ENCODE data around the gene SPATS2L. TPM values are rescaled to one million over a fixed set of nuclear protein-coding genes. Genes with fewer than 3 reads are reported as not detected.

Gene SPATS2L
- total RNA-seq, 1 experiment from 2014 or later, result 47.3 TPM

- no peak overlapping the region for H3K4me3 Mint-ChIP-seq
- no peak overlapping the region for H4K91ac ChIP-seq (ENCODE audit: insufficient read length, low read depth, low read length)
- no peaks in the 10 kb centered on the region for H3K23me2 ChIP-seq (ENCODE audit: insufficient read length, low read depth, low read length, poor library complexity, severe bottlenecking)
- no peak overlapping the region for H3T11ph ChIP-seq (ENCODE audit: low read length)
- no peak overlapping the region for H3K4me2 ChIP-seq (ENCODE audit: insufficient read depth, insufficient read length, low read length)
- H2BK15ac ChIP-seq (ENCODE audit: low read depth, low read length), result no peak overlapping the region
- H3K36me3 Mint-ChIP-seq (ENCODE audit: insufficient read depth in 1 of 3, low read depth in 3 of 3), result peaks cover 10 to 32% (median 16%) of the 10 kb centered on the region in 3 experiments; a peak in 6 of 7 replicates
- no peak overlapping the region for H3K14ac ChIP-seq (ENCODE audit: insufficient read depth, low read length)
- no peak overlapping the region for H3K56ac ChIP-seq (ENCODE audit: insufficient read length, low read depth, low read length)
- no peak overlapping the region for H2BK20ac ChIP-seq (ENCODE audit: low read depth, low read length, poor library complexity, severe bottlenecking)
- H2BK5ac ChIP-seq (ENCODE audit: insufficient read length, low read length), result no peak overlapping the region
- no peaks in the 10 kb centered on the region for H3K27me3 Mint-ChIP-seq (ENCODE audit: low read depth)
- no peak overlapping the region for H3K27ac ChIP-seq (ENCODE audit: insufficient read length, low read depth, low read length)
- H3K27ac Mint-ChIP-seq, result peak overlapping the region in 1 of 3 experiments; percentile 76; a peak in 1 of 7 replicates
- H3K4me1 Mint-ChIP-seq, result peaks cover 9 to 16% of the 10 kb centered on the region in 2 experiments
- no peak overlapping the region for H3K9ac ChIP-seq (ENCODE audit: extremely low read depth, insufficient read length, low read length)
- H3K4me1 ChIP-seq (ENCODE audit: insufficient read depth, low read length), result peaks cover 4% of the 10 kb centered on the region; the same call in 1 of the 2 replicates
- no peaks in the 10 kb centered on the region for H3K79me1 ChIP-seq (ENCODE audit: insufficient read depth, low read depth, low read length, poor library complexity, severe bottlenecking)
- H3K27me3 ChIP-seq (ENCODE audit: insufficient read depth, low read length), result no peaks in the 10 kb centered on the region
- no peak overlapping the region for H3K4ac ChIP-seq (ENCODE audit: low read depth, low read length)
- H2BK120ac ChIP-seq (ENCODE audit: low read depth, low read length, poor library complexity, severe bottlenecking), result no peak overlapping the region
- no peak overlapping the region for H2BK12ac ChIP-seq (ENCODE audit: insufficient read length, low read depth, low read length)
- no peak overlapping the region for H3K18ac ChIP-seq (ENCODE audit: insufficient read length, low read depth, low read length)
- H4K8ac ChIP-seq (replicated peaks; ENCODE audit: insufficient read length, low read depth, low read length), result no peak overlapping the region
- no peak overlapping the region for H2AK5ac ChIP-seq (ENCODE audit: insufficient read length, low read length)
- WGBS (ENCODE audit: extremely low coverage, insufficient read length, low lambda C conversion rate), result no CpG with 5 or more reads among the region's 2 CpGs
- no peak for DNase-seq
- no peak overlapping the region for H4K5ac ChIP-seq (ENCODE audit: insufficient read length, low read depth, low read length)
- H3K9me3 ChIP-seq (ENCODE audit: control insufficient read depth, low read depth, low read length), result no peaks in the 10 kb centered on the region
- H2AFZ ChIP-seq (ENCODE audit: low read length), result no peak overlapping the region
- no peaks in the 10 kb centered on the region for H4K20me1 ChIP-seq (ENCODE audit: control insufficient read depth, insufficient read depth, insufficient read length)
- H3K79me2 ChIP-seq (ENCODE audit: insufficient read depth, low read length), result no peaks in the 10 kb centered on the region; the same call in 1 of the 2 replicates
- no peak overlapping the region for H3K23ac ChIP-seq (ENCODE audit: insufficient read length, low read depth, low read length)
- no peak for TF ChIP-seq CTCF (conservative IDR thresholded peaks at IDR 0.05)
- H3K9me3 Mint-ChIP-seq, result no peaks in the 10 kb centered on the region
Observed at GRCh38 chr2:200423541-200423940, 117.0 kb downstream of the SPATS2L start.
